HG03432 (cell line): ENCODE measurements around the gene ABCA7.

Source experiments
- ATAC-seq: cut with Tn5 transposase; IDR thresholded peaks from one replicate; pipeline ENCODE4 v1.9.1; 2021; ENCODE audit warnings: mild to moderate bottlenecking, moderate library complexity; ENCODE audit not compliant: unreplicated experiment

ABCA7 gene

DNA sequence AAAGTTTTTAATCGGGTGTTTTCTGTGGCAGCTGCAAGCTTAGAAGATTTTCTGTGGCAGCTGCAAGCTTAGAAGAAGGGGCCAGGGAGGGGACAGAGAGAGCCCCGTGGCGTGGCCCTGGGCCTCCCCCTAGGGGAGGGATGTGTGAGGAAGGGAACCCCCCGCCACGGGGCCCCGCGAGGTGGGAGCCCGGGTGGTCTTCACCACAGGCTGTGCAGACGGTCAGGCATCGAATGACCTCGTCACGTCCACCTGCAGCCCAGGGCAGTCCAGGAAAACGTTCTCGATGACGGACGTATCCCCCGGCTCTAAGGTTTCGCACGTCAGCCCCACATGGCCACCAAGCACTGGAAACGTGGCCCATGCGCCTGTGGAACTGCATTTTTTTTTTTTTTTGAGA lies 46.7 kb downstream of the ABCA7 start:
- no peak for ATAC-seq

- ATAC-seq, result no peak
Observed at GRCh38 chr19:1087813-1088415, 48.0 kb downstream of the ABCA7 start.

- no peak for ATAC-seq
Observed at GRCh38 chr19:1088416-1089010, 48.6 kb downstream of the ABCA7 start.

DNA sequence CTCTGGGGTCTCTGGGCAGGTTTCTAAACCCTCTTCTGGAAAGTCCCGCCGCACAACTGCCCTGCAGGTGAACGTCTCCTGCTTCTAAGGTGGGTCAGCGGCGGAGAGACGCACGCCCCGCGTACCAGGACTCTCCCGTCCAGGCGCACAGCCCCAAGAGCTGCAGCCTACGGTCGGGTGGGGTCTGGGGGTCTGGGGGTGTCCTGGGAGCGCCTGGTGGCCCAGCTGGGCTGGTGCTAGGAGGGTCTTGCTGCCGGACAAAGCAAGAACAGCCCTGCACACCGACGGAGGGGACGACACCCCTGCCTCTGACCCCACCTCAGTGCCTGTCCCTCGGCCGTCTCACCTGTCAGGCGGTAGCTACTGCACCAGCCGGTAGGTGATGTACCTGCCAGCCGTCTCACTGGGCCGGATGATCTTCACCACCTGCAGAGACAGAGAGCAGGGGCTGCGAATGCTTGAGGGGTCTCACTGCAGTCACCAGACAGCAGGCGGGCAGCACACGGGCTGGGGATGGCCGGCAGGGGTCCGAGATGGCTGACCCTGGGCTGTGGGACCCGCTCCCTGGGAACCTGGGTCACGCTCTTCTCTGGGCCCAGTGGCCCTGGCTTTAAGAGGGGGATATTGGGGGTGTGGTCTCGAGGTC lies 49.3 kb downstream of the ABCA7 start:
- no peak for ATAC-seq

DNA sequence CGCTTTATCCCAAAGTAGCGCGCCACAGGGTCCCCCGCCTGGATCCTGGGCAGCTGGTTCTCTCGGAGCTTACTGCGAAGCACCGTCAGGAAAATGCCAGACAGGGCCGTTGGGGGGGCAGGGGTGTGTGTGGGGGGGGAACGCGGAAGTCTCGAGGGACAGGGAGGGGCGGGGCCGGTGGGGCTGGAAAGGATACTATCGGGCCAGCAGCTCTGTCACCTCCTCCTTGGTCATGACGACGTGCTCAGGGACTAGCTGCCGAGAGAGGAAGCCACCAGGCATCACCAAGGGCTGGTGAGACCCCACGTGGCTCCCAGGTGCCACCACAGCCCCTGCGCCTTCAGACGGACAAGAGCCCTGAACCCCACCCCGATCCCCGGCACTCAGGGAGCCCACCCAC lies 50.0 kb downstream of the ABCA7 start:
- ATAC-seq, result no peak

- no peak for ATAC-seq
Observed at GRCh38 chr19:1090731-1091543, 51.0 kb downstream of the ABCA7 start.

DNA sequence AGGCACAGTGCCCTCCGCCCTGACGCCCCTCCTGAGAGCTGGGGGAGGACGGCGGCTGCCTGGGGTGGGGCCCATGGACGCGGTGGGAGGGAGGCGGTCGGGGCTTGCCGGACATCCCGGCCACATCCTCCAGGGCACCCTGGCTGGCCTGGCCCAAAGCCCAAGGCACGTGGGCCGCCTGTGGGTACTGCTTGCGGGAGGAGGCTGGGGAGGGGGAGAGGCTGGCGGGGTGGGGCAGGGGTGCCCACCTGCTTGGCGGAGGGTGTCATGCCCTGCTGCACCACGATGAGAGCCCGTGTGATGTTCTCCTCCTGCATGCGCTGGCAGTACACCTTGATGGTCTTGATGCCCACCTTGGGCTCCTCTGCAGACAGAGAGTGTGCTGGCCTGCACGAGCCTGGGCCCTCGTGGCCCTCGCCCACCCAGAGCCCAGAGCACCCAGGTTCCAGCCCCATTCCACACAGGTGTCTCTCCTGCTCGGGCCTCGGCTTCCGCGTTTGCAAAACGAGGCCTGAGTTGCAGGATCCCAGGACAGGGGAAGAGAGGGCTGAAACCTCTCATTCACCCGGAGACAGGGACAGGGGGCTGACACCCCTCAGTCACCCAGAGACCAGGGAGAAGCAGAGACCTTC lies 51.8 kb downstream of the ABCA7 start:
- no peak for ATAC-seq

GRCh38 chr19:1093330-1093729 lies 53.4 kb downstream of the ABCA7 start:
- no peak for ATAC-seq

DNA sequence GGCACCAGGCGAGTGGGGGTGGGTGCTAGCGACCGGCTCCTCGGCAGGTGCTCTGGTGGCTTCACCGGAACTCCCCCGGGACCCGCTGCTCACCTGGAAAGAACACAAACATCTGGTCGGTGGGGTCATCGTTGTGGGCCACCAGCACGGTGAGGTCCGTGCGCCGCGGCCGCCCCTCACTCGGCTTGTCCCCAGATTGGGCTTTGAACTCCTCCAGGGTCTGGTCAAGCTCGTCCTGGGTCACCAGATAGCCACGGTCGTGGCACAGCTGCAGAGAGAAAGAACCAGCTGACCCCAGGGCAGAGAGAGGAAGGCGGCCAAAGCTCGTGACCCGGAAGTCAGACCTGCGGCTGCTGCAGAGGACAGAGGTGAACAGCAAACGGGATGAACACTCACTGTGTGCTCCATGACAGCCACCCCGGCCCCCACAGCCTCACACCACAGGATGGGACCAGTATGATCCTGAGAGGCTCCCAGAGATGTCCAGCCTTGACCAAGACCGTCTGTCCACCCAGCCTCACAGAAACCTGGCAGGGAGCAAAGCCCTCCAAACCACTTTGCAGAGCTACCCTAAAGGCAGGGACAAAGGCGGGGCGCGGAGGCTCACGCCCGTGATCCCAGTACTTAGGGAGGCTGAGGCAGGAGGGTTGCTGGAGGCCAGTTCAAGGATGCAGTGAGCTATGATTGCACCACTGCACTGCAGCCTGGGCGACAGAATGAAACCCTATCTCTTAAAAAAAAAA lies 54.1 kb downstream of the ABCA7 start:
- ATAC-seq, result no peak

- no peak for ATAC-seq
Observed at GRCh38 chr19:1094655-1094977, 54.7 kb downstream of the ABCA7 start.

DNA sequence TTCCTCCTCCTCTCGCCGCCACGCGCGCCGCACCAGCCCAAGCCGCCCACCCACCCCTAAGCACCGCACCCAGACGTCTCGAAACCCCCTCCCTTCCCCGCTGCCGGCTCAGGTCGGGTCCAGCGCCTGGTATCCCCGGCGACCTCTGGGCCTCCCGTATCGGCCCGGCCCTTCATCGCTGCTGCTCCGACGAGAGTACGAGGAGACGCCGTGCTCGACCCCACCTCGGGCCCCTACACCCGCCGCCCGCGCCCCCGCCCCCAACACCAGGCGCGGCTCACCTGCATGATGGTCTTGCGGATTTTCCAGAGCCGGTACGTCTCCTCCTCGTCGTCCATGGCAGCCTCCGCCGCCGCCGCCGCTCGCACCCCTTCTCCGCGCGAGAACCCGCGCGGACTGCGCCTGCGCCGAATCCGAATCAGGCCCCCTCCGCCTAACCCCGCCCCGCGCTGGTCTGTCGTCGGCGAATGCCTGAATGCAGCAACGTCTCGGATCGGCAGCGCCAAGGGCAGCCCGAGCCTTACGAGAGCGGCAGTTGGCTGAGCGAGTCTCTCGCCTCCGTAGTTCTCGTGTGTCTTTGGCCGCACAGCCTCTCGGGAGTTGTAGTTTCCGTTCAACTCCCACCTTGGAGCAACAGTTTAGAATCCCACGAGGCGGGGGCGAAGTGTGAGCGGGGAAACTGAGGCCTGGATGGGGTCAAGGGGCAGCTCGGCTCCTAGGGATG lies 55.2 kb downstream of the ABCA7 start, which contains the start of gene POLR2E:
Gene POLR2E (minus strand): TSS at position 398 of the 724 bp plus-strand sequence. CDS start 60 bp downstream, at position 338.
- peak; percentile 83 for ATAC-seq

- no peak for ATAC-seq
Observed at GRCh38 chr19:1097810-1098176, 57.9 kb downstream of the ABCA7 start.

DNA sequence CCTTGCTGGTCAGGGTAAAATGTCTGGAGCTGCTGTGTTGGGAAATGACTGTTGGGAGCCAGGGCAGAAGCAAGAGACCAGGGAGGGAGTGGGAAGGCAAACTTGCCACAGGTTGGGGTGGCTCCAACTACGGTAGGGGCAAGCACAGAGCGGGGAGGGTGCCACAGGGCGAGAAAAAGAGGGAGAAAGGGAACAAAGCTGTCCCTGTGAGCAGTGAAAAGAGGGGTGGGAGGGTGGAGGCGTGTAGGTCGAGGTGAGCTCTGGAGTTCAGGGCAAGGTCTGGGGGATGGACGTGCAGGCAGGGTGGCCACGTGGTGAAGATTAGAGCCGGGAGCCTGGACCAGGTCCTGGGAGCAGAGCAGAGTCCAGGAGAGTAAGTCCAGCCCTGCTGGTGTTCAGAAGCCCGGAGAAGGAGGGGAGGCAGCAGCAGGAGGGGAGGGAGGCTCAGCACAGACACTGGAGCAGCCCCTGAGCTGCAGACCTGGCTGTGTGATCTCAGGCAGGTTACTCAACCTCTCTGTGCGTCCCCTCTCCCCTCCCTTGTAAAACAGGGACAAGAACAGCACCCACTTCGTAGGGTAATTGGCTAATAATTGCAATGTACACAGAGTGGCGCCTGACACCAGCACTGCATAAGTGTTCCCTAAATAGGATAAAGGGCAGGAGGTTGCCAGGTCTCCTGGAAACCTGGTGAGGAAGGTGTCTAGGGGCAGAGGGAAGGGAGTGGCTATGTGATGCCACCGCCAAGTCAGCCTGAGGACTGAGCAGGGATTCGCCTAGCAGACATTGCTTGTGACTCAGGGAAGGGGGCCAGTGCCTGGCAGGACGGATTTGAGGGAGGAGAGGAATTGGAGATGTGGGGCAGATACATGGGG lies 58.5 kb downstream of the ABCA7 start:
- ATAC-seq, result no peak

DNA sequence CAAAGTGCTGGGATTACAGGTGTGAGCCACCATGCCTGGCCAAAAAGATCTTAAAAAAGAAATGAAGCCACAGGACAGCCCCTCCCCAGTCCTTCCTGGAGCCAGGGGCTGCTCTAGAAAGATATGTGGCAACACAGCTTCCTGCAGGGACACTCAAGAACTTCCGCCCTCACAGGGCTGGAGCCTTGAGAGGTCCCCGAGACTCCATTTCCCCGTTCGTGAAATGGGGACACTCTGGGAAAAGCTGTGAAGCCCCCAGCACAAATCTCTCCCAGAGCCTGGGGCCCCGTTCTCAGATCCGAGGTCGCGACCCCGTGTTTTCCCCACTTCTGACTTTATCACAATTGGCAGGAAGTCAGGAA lies 61.4 kb downstream of the ABCA7 start:
- ATAC-seq, result no peak

DNA sequence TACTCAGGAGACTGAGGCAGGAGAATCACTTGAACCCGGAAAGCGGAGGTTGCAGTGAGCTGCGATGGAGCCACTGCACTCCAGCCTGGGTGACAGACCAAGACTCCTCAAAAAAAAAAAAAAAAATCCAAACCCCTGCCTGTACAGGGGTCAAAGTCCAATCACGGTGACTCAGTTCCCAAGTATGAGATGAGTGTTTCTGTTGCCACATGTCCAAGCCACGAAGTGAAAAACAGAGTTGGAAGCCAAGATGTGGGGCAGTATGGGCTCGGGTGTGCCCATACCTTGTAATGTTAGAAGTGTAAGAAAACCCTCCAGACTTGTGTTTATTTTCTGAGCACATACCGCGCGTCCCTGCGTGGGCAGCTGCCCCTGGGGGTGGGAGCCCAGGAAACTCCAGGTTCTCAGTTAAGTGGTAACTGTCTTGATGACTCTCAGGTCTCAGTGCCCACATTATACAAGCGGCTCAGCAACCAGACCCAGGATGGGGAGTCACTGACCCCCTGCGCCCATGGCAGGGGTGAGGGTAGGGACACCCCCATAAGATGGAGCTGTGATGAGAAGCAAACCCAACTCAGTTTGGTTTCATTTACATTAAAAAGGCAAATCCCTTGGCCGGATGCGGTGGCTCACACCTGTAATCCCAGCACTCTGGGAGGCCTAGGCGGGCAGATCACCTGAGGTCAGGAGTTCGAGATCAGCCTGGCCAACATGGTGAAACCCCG lies 62.7 kb downstream of the ABCA7 start:
- peak; percentile 16 for ATAC-seq

DNA sequence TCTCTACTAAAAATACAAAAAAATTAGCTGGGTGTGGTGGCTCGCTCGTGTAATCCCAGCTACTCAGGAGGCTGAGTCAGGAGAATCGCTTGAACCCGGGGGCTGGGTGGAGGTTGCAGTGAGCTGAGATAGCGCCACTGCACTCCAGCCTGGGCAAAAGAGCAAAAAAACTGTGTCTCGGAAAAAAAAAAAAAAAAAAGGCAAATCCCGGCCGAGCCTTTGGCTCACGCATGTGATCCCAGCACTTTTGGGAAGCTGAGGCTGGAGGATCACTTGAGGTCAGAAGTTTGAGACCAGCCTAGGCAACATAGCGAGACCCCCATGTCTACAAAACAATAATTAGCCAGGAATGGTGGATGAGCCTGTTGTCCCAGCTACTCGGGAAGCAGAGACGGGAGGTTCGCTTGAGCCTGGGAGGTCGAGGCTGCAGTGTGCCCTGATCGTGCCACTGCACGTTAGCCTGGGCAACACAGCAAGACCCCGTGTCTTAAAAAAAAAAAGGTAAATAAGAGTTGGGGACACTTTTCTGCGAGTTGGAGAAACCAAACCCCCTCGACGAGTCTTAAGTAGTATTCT lies 63.3 kb downstream of the ABCA7 start:
- no peak for ATAC-seq

GRCh38 chr19:1103708-1104310 lies 63.9 kb downstream of the ABCA7 start, which contains the start of gene GPX4:
TSS of gene GPX4 (plus strand) at chr19:1103994. CDS start at chr19:1104044, 50 bp downstream.
- peak; percentile 68 for ATAC-seq
